Effector memory CD8-positive, alpha-beta T cell (primary cell): ENCODE measurements around the gene XPR1.
A peak's percentile ranks its signal among the peaks of the same experiment; 100 is the strongest.

Experiments used
- ATAC-seq: fragments of 150-1000 bp; cut with Tn5 transposase; replicated peaks from 2 replicates; pipeline ENCODE4 v1.10.0; 2021; ENCODE audit warnings: mild to moderate bottlenecking, moderate library complexity
- DNase-seq, 3 experiments: peaks; one replicate each; pipeline ENCODE4 v3.0.0; 2021
- H3K27ac Mint-ChIP-seq, 2 donors: one replicate each; pipeline ENCODE4 v1.8.0; 2022; ENCODE audit warnings: mild to moderate bottlenecking in 2 of 2, mixed read lengths in 2 of 2, moderate library complexity in 2 of 2
- H3K27me3 Mint-ChIP-seq, 2 donors: one replicate each; pipeline ENCODE4 v1.8.0; 2022; ENCODE audit warnings: mixed read lengths in 2 of 2
- H3K36me3 Mint-ChIP-seq: one replicate; pipeline ENCODE4 v1.8.0; 2022; ENCODE audit warnings: mild to moderate bottlenecking, moderate library complexity, mixed read lengths; ENCODE audit not compliant: insufficient read depth
- H3K4me1 Mint-ChIP-seq, 2 donors: one replicate each; pipeline ENCODE4 v1.8.0; 2022; ENCODE audit warnings: low read depth in 2 of 2, mixed read lengths in 2 of 2
- H3K4me3 Mint-ChIP-seq, 2 donors: one replicate each; pipeline ENCODE4 v1.8.0; 2022; ENCODE audit warnings: mild to moderate bottlenecking in 2 of 2, mixed read lengths in 2 of 2, moderate library complexity in 2 of 2
- H3K9me3 Mint-ChIP-seq, 2 donors: one replicate each; pipeline ENCODE4 v1.8.0; 2022; ENCODE audit warnings: mixed read lengths in 2 of 2

The XPR1 gene

DNA sequence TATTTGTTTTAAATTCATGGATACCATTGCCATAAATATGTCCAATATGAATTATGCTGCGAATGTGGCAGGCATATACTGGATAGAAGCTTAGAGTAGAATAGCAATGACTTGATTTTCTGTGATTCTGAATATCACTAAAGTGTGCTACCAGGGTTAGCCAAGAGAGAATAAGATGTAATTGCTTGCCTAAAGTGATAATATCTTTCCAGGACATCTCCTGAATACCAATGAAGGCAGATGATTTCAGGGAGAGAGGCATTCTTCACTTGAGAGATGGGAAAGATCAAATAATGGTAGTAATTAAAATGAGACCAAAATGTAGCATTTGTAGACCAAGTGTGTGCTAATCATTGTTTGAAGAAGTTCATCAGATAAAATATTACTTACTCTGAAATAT lies 227.5 kb downstream of the XPR1 start:
- Mint-ChIP-seq H3K4me3 (no peak overlapping the region), H3K27me3 (no peaks in the 10 kb centered on the region), H3K4me1 (no peaks in the 10 kb centered on the region), H3K27ac (no peak overlapping the region), H3K9me3 (no peaks in the 10 kb centered on the region), H3K36me3 (peaks cover 2% of the 10 kb centered on the region)
- no peak for ATAC-seq
- no peak for DNase-seq

DNA sequence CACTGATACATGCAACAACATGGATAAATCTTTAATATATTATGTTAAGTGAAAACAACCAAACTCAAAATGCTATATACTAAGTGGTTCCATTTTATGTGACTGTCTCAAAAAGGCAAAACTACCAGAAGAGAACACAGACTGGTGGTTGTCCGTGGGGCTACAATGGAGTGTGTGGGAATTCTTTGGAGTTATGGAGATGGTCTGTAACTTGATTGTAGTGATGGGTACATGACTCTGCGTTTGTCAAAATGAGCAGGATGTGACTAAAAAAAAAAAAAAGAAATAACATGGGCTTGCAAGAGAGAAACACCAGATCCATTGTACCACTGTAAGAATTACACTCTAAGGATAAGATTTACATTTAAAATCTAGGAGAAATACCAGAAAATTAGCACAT lies 228.7 kb downstream of the XPR1 start:
- DNase-seq (no peak), ATAC-seq (no peak)
- Mint-ChIP-seq H3K4me3 (no peak overlapping the region), H3K27me3 (no peaks in the 10 kb centered on the region), H3K4me1 (no peaks in the 10 kb centered on the region), H3K27ac (peak overlapping the region in 1 of 2 donors; percentile 57), H3K36me3 (peaks cover 11% of the 10 kb centered on the region), H3K9me3 (no peaks in the 10 kb centered on the region)

DNA sequence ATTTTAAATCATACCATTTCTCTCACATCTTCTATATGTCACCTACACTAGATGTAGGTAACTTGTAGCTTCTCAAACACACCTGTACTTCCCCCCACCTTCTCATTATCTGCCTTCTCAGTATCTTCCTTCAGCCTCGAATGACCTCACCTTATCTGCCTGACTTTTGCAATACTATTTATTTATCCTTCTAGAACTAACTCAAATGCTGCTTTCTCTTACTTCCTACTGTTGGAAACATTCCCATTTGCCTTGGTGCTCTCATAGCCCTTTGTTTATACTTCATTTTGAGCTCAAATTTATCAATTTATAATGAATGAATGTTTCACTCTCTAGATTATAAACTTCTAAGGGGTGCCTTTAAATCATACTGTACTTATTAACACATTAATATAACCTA lies 230.5 kb downstream of the XPR1 start:
- Mint-ChIP-seq H3K4me3 (no peak overlapping the region), H3K4me1 (no peaks in the 10 kb centered on the region), H3K27ac (no peak overlapping the region), H3K9me3 (no peaks in the 10 kb centered on the region), H3K27me3 (no peaks in the 10 kb centered on the region), H3K36me3 (peaks cover 12% of the 10 kb centered on the region)
- no peak for DNase-seq
- ATAC-seq = no peak

DNA sequence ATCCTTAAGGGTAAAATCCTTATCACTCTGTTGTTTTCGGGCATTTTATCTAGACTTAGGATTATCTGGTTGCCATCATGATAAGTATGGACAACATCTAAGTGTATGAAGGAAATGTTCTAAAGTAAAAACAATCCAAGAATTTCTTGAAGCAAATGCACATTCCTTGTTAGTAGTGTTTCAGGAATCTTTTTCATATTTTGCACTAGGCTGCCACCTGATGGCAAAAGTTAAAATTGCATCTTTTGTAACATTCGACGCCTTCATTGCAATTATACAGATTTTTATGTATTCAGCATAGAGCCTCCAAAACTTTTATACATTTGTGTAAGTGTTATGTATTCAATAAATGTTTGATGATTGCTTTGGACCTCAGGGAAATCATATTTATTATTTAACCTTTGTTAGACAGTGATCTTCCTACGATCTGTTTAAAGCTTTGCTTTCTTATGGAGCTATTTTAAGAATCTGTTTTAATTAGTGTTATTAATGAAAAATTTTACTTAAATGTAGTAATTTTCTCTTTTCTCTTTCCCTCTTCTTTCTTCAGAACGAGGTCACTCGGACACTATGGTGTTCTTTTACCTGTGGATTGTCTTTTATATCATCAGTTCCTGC lies 231.4 kb downstream of the XPR1 start:
- DNase-seq = peak; percentile 25 to 29 (median 29)
- H3K27ac Mint-ChIP-seq = no peak overlapping the region
- no peak for ATAC-seq
- H3K4me1 Mint-ChIP-seq = no peaks in the 10 kb centered on the region
- no peak overlapping the region for H3K4me3 Mint-ChIP-seq
- no peaks in the 10 kb centered on the region for H3K27me3 Mint-ChIP-seq
- no peaks in the 10 kb centered on the region for H3K9me3 Mint-ChIP-seq
- H3K36me3 Mint-ChIP-seq = peaks cover 12% of the 10 kb centered on the region

DNA sequence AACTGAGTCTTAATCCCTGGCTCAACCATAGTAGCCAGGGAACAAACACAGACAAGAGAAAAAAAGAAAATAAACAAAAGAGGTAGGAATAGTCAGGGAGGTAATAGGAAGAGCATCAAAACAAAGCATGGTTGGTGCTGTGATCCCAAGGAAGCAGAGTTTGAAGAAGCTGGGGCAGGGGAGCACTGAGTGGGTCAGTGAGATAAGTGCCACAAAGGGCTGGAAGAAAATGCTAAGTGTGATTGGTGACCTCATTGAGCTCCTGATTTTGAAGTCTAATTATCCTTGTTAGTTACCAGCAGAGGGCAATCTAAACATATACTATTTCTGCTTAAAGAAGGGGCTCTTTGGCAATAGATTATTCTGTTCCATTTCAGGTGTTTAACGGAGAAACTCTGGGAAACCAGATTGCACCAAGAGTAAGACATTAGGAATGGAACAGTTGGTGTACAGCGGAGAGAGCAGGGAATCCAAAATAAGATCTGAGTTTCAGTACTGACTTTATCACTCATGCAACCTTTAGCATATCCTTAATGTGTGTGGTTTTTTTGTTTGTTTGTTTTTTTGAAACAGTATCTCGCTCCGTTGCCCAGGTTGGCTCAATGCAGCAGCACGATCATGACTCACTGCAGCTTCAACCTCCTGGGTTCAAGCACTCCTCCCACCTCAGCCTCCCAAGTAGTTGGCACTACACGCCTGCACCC lies 250.1 kb downstream of the XPR1 start:
- no peak for DNase-seq
- H3K27me3 Mint-ChIP-seq = no peaks in the 10 kb centered on the region

DNA sequence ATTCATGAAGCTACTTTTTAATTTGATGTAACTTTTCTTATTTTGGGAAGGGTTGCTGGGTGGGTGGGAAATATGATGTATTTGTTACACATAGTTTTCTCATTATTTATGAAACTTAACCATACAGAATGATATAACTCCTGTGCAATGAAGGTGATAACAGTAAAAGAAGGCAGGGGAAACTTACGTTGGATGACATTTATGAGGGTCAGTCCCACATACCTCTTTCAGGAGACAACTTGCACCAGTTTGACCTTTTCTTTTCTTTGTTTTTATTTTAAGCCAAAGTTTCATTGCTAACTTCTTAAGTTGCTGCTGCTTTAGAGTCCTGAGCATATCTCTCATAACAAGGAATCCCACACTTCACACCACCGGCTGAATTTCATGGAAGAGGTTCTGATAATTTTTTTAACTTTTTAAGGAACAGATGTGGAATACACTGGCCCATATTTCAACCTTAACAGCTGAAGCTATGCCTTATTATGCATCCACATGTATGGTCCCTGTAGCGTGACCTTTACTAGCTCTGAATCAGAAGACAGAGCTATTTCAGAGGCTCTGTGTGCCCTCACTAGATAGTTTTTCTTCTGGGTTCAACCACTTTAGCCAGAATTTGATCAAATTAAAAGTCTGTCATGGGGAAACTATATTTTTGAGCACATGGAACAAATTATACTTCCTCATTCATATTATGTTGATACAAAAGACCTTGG lies 252.9 kb downstream of the XPR1 start:
- no peaks in the 10 kb centered on the region for H3K9me3 Mint-ChIP-seq
- peaks cover 9% of the 10 kb centered on the region for H3K36me3 Mint-ChIP-seq
- H3K4me1 Mint-ChIP-seq = no peaks in the 10 kb centered on the region
- no peaks in the 10 kb centered on the region for H3K27me3 Mint-ChIP-seq
- no peak overlapping the region for H3K4me3 Mint-ChIP-seq
- no peak overlapping the region for H3K27ac Mint-ChIP-seq
- no peak for ATAC-seq
- no peak for DNase-seq

More for the DNA sequence above, 250.1 kb downstream of the XPR1 start:
- Mint-ChIP-seq H3K9me3 (no peaks in the 10 kb centered on the region), H3K4me3 (no peak overlapping the region), H3K27ac (peak overlapping the region in 1 of 2 donors; percentile 66), H3K36me3 (peaks cover 9% of the 10 kb centered on the region), H3K4me1 (no peaks in the 10 kb centered on the region)
- ATAC-seq = no peak

DNA sequence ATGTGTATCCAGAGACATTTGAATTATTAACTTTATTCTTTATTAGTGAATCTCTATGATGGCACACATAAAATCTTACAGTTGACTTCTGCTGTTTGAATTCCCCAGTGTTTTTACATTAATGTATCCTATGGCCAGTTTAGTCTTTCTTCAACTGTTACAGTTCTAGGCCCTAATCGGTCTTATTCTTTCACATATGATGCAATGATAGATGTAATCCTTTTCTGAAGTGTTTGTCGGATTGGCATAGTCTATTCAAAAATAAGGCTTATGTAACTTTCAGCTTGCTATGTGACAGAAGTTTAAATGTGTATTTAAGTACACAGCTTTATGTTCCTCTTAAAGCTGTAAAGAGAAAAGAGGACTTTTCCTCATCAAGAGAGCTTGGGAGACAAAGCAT lies 254.5 kb downstream of the XPR1 start:
- H3K9me3 Mint-ChIP-seq = no peaks in the 10 kb centered on the region
- no peak overlapping the region for H3K27ac Mint-ChIP-seq
- no peak overlapping the region for H3K4me3 Mint-ChIP-seq
- no peaks in the 10 kb centered on the region for H3K27me3 Mint-ChIP-seq
- no peak for DNase-seq
- ATAC-seq = no peak
- H3K36me3 Mint-ChIP-seq = peaks cover 9% of the 10 kb centered on the region
- no peaks in the 10 kb centered on the region for H3K4me1 Mint-ChIP-seq

DNA sequence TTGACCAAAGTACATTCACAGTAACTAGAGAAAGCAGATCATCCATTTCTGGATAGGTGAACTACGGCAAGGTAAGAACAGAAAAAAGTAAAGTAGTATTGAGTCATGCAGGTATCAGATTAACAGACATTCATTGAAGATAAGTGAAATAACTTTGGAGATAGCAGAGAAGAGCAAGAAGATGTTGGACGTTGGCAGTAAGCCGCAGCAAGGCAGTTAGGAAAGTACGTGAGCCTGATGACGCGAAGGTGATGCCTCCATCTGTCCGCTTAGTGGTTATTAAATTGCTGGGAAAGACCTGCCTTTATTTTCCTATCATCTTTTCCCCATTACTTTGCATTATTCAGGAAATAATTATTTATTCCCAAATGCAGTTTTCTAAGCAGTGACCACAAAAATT lies 256.0 kb downstream of the XPR1 start:
- H3K4me1 Mint-ChIP-seq = no peaks in the 10 kb centered on the region
- ATAC-seq = no peak
- H3K27me3 Mint-ChIP-seq = no peaks in the 10 kb centered on the region
- H3K36me3 Mint-ChIP-seq = peaks cover 7% of the 10 kb centered on the region
- H3K9me3 Mint-ChIP-seq = no peaks in the 10 kb centered on the region
- no peak overlapping the region for H3K4me3 Mint-ChIP-seq
- no peak overlapping the region for H3K27ac Mint-ChIP-seq
- no peak for DNase-seq

DNA sequence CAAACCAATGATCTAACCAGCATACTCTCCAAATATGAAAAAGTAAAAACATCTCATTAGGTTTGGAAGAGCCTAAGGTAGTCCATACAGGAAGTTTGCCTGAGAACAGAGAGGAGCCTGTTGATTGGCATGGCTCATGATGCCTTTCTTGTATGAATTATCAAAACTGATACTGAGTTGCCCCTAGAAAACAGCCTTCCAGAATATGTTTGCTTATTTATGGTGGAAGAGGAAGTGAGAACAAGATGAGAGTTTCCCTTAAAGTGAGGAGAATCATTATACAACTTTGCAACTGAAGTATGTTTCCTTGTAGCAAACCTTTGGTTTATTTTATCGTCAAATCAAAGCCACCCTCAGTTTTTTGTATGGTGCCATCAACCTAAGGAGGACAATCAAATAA lies 257.0 kb downstream of the XPR1 start:
- Mint-ChIP-seq H3K9me3 (no peaks in the 10 kb centered on the region), H3K36me3 (peaks cover 4% of the 10 kb centered on the region), H3K4me1 (no peaks in the 10 kb centered on the region), H3K4me3 (no peak overlapping the region), H3K27ac (no peak overlapping the region), H3K27me3 (no peaks in the 10 kb centered on the region)
- ATAC-seq = no peak
- DNase-seq = no peak

DNA sequence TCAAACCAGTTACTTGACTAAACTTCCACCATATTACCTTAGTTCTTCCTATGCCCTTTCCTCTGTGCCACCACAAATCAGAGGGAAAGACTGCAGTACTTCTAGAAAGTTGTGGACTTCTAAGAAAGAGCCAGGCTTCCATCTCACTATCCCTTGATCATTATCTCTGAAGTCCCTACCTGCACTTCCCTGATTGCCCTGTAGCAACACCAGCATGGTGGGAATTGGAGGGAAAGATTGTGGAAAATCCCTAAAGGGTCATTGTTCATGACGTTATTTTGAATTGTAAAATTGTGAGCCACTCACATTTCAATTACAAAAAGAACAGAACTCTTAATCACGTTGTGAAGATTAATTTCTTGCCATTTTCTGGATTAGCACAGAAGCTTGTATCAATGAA lies 257.5 kb downstream of the XPR1 start:
- Mint-ChIP-seq H3K27ac (no peak overlapping the region), H3K36me3 (no peaks in the 10 kb centered on the region), H3K4me3 (no peak overlapping the region), H3K4me1 (no peaks in the 10 kb centered on the region), H3K9me3 (no peaks in the 10 kb centered on the region), H3K27me3 (no peaks in the 10 kb centered on the region)
- ATAC-seq (no peak), DNase-seq (no peak)

DNA sequence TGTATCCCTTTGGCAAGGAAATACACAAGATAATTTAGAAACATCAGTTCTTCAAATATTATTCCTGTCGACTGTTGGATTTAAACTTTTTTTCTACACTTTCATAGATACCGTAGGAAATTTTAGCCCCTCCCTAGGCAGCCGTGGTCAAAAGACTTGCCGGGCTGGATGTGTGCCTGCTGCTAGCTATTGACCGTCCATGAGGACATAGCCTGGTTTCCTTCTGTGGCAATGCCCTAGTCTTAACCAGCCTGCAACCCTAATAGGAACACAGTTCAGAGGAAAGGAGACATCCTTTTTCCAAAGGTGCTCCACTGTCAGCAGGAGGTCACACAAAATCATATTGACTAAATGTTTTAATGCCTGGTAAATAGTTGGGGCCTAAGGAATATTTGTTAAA lies 260.4 kb downstream of the XPR1 start:
- no peak for DNase-seq
- H3K27ac Mint-ChIP-seq = no peak overlapping the region
- no peaks in the 10 kb centered on the region for H3K4me1 Mint-ChIP-seq
- no peak overlapping the region for H3K4me3 Mint-ChIP-seq
- peaks cover 0 to 3% of the 10 kb centered on the region in 2 donors for H3K9me3 Mint-ChIP-seq
- no peak for ATAC-seq
- H3K36me3 Mint-ChIP-seq = peaks cover 3% of the 10 kb centered on the region
- H3K27me3 Mint-ChIP-seq = no peaks in the 10 kb centered on the region

DNA sequence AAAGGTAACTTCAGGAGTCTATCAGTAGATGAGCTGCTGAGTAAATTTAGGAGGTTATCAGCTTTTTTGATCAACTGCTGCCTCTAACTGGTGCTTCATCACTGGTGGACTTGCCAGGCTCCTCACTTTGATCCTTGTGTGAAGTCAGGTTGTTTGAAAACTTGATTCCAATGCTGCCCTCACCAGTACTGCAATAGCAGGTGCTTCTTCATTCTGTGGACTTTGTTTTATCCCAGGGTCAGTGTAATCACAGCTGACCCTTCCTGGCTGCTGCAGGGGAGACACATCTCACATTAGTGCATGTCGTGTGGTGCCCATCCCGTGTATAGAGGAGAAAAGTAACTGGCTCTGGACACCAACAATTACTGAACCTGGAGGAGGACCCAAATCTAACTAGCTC lies 260.9 kb downstream of the XPR1 start:
- H3K9me3 Mint-ChIP-seq = peaks cover 0 to 3% of the 10 kb centered on the region in 2 donors
- no peak overlapping the region for H3K27ac Mint-ChIP-seq
- H3K4me1 Mint-ChIP-seq = no peaks in the 10 kb centered on the region
- H3K4me3 Mint-ChIP-seq = no peak overlapping the region
- DNase-seq (no peak), ATAC-seq (no peak)
- no peaks in the 10 kb centered on the region for H3K27me3 Mint-ChIP-seq
- H3K36me3 Mint-ChIP-seq = peaks cover 3% of the 10 kb centered on the region

DNA sequence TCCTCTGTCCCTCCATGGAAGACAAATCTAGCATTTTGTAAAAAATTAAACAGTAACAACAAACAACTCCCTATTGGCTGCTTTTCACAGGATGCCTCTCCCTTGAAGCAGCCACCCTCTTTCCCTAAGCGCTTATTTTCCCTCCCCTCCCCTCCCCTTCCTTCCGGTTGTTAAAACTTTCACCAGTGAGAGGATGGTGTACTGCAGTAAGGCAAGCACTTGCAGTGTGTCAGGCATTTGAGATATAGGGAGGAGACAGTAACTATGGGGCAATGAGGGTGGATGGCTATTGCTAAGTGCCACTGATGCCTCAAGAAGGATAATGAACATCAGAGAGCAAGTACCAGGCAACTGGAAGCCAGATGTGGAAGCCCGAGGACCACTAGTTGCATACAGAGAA lies 261.8 kb downstream of the XPR1 start:
- Mint-ChIP-seq H3K4me3 (no peak overlapping the region), H3K9me3 (peaks cover 0 to 3% of the 10 kb centered on the region in 2 donors), H3K27me3 (no peaks in the 10 kb centered on the region), H3K27ac (no peak overlapping the region), H3K4me1 (no peaks in the 10 kb centered on the region), H3K36me3 (peaks cover 3% of the 10 kb centered on the region)
- ATAC-seq (no peak), DNase-seq (no peak)

DNA sequence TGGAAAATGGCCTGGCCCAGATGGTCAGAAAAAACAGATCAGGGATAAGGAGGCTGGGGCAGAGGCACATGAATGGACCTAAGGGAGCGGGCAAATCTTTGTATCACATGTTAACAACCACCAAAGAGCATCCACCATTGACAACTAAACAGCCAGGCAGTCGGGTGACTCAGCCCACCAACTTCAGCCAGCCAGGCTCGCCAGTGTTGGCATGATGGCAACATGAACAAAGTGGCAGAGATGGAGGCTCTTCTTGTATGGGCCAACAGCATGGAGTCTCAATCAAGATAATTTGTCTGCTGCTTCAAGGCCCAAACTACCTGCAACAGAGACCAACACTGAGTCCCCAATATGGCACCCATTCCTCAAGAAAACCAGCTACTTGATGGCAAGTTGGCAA lies 264.3 kb downstream of the XPR1 start:
- no peak overlapping the region for H3K4me3 Mint-ChIP-seq
- no peak for ATAC-seq

More for the DNA sequence above, 264.3 kb downstream of the XPR1 start:
- Mint-ChIP-seq H3K9me3 (peaks cover 0 to 3% of the 10 kb centered on the region in 2 donors), H3K4me1 (peaks cover 0 to 2% of the 10 kb centered on the region in 2 donors), H3K27ac (peak overlapping the region in 1 of 2 donors; percentile 73), H3K36me3 (peaks cover 3% of the 10 kb centered on the region), H3K27me3 (peaks cover 2 to 13% of the 10 kb centered on the region in 2 donors)
- no peak for DNase-seq
